ENCODE results near the gene NRG2.

DNA sequence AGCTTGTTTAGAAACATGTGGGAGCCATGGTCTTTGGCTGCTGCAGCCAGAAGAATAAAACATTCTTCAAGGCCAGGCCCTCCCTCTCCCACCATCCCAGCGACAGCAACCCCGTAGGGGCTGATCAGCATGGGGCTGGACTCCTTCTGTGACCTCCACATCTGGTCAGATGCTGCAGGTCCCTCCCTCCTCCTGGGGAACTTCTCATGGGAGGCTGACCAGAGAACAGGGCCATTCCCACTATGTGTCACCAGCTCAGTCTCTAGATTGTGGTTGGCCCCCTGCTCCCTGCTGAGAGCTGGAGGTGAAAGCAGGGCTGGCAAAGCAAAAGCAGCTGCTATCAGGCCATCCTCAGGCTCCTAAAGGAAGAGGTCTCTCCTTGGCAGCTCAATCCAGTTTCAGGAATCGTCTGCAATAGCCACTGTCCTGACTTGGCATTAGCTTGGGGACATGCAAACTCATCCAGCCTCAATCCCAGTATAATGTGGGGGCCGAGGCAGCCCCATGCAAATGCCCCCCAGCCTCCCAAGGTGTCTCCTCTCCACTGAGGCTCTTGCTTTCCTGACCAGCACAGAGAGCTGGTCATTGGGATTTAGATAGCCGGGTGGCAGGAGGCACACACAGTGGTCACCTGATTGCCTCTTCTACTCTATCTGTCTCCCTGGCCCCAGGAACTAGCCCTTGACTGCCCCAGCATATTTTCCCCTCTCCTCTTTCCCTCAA, 81.5 kb downstream of the NRG2 start:
- TF ChIP-seq EZH2 (IDR thresholded peaks at IDR 0.05) (no peak), POLR2AphosphoS5 (IDR thresholded peaks at IDR 0.05; ENCODE audit: borderline replicate concordance, low read depth, low read length) (no peak)

Data from SK-N-MC (cell line).